Astrocyte of the cerebellum (primary cell): ENCODE results near the gene POU2F2.

Source experiments
- DNase-seq: peaks from one replicate; pipeline ENCODE4 v3.0.0-alpha.2; 2011; ENCODE audit warnings: low read depth
- H3K4me3 ChIP-seq: 2 replicates; pipeline ENCODE4 v1.5.1; 2011; ENCODE audit warnings: mild to moderate bottlenecking, low read depth, low read length, moderate library complexity
- in situ Hi-C: cut with HindIII; loops from 2 replicates; pipeline ENCODE4 v1.10.0; 2017; ENCODE audit warnings: low sequenced_read_pairs
- TF ChIP-seq, protein P1 (sequence below): IDR thresholded peaks from 2 replicates; pipeline ENCODE4 v1.5.1; 2012; ENCODE audit warnings: low read length, low read depth, moderate library complexity, mild to moderate bottlenecking; ENCODE audit errors: missing control alignments

Gene POU2F2

GRCh38 chr19:42168206-42168605, 36.0 kb upstream of the POU2F2 start:
- in situ Hi-C loops = no loop called here
- DNase-seq = no peak
- TF ChIP-seq, protein P1, sequence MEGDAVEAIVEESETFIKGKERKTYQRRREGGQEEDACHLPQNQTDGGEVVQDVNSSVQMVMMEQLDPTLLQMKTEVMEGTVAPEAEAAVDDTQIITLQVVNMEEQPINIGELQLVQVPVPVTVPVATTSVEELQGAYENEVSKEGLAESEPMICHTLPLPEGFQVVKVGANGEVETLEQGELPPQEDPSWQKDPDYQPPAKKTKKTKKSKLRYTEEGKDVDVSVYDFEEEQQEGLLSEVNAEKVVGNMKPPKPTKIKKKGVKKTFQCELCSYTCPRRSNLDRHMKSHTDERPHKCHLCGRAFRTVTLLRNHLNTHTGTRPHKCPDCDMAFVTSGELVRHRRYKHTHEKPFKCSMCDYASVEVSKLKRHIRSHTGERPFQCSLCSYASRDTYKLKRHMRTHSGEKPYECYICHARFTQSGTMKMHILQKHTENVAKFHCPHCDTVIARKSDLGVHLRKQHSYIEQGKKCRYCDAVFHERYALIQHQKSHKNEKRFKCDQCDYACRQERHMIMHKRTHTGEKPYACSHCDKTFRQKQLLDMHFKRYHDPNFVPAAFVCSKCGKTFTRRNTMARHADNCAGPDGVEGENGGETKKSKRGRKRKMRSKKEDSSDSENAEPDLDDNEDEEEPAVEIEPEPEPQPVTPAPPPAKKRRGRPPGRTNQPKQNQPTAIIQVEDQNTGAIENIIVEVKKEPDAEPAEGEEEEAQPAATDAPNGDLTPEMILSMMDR = no peak

DNA sequence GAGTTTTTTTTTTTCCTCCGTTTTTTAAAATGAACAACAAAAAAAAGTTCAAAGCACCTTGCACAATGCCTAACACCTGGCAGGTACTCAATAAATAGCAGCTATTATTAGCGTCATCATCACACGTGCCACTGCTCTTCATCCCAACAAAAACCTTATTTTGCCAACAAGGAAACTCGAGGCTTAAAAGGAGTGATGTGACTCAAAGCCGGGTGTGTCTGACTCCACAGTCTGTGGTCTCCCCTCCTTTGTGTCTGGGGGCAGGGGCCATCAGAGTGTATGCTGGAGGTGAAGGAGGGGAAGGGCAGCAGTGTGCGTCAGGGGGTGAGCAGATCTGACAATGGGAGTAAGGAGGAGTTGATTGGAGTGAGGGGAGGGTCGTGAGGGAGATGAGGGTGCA, 34.1 kb upstream of the POU2F2 start:
- DNase-seq = no peak
- no peak overlapping the region for H3K4me3 ChIP-seq
- TF ChIP-seq, protein P1 = no peak
- in situ Hi-C loops = no loop called here

More at GRCh38 chr19:42168206-42168605, 36.0 kb upstream of the POU2F2 start:
- no peak overlapping the region for H3K4me3 ChIP-seq

- DNase-seq = no peak
- in situ Hi-C loops = no loop called here
- TF ChIP-seq, protein P1 = no peak
- H3K4me3 ChIP-seq = no peak overlapping the region
Observed at GRCh38 chr19:42165146-42165545, 32.9 kb upstream of the POU2F2 start.

GRCh38 chr19:42161616-42162263, 29.5 kb upstream of the POU2F2 start:
- no peak for DNase-seq
- in situ Hi-C loops = no loop called here
- TF ChIP-seq, protein P1 = no peak
- no peak overlapping the region for H3K4me3 ChIP-seq

DNA sequence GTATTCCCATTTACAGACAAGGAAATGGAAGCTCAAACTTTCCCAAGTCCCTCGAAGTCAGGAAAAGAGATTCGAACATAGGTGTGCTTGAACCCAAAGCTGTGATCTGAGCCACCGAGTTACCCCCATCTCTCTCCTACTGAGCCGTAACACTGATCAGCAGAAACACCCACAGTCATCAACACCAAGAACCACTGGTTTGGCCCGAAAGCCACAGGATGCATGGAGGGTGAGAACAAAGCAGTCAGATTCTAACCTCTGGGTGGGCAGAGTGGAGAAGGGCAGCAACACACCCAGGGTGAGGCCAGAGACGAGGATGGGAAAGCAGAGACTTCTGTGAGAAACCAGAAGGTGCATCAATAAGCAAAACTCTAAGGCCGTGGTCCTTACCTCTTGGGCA, 27.7 kb upstream of the POU2F2 start:
- no peak overlapping the region for H3K4me3 ChIP-seq
- in situ Hi-C loops = no loop called here
- DNase-seq = no peak
- TF ChIP-seq, protein P1 = no peak

- TF ChIP-seq, protein P1 = no peak
- no peak overlapping the region for H3K4me3 ChIP-seq
- in situ Hi-C loops = no loop called here
- DNase-seq = no peak
Observed at GRCh38 chr19:42158926-42159325, 26.7 kb upstream of the POU2F2 start.
